ENCODE results near the gene IL12RB2. TPM values are rescaled to one million over a fixed set of nuclear protein-coding genes. Genes with fewer than 3 reads are reported as not detected.
A peak's percentile ranks its signal among the peaks of the same experiment; 100 is the strongest.

Gene IL12RB2
- total and polyA plus RNA-seq, 2 donors from 2014 or later, result 0.26 to 1.5 TPM

GRCh38 chr1:67439277-67440029, 131.8 kb downstream of the IL12RB2 start:
- Histone ChIP-seq H3K27ac (ENCODE audit: low read depth in 2 of 2, low read length in 2 of 2) (no peak overlapping the region), H3K27me3 (ENCODE audit: control insufficient read depth, insufficient read depth, low read length) (no peaks in the 10 kb centered on the region), H3K4me3 (ENCODE audit: low read length in 3 of 3) (no peak overlapping the region), H3K9me3 (ENCODE audit: control insufficient read depth in 2 of 3, insufficient read depth in 1 of 3, low read length in 3 of 3) (no peaks in the 10 kb centered on the region), H3K36me3 (ENCODE audit: control insufficient read depth in 2 of 3, insufficient read depth in 3 of 3, low read length in 3 of 3) (no peaks in the 10 kb centered on the region), H3K4me1 (ENCODE audit: control insufficient read depth in 2 of 3, insufficient read depth in 2 of 3, low read depth in 1 of 3, low read length in 3 of 3) (peaks cover 0 to 4% (median 0%) of the 10 kb centered on the region in 3 donors), H3K9ac (ENCODE audit: low read length in 3 of 3) (no peak overlapping the region)
- DNase-seq, result no peak
- intact Hi-C loops (cut with DNase I), result no loop called here
- no peak for FAIRE-seq
- no peak for TF ChIP-seq CTCF (IDR thresholded peaks at IDR 0.05; ENCODE audit: borderline replicate concordance, extremely low read depth, insufficient read depth)

- Histone ChIP-seq H3K27me3 (ENCODE audit: control insufficient read depth, insufficient read depth, low read length) (no peaks in the 10 kb centered on the region), H3K4me1 (ENCODE audit: control insufficient read depth in 2 of 3, insufficient read depth in 2 of 3, low read depth in 1 of 3, low read length in 3 of 3) (peaks cover 0 to 4% (median 0%) of the 10 kb centered on the region in 3 donors), H3K36me3 (ENCODE audit: control insufficient read depth in 2 of 3, insufficient read depth in 3 of 3, low read length in 3 of 3) (no peaks in the 10 kb centered on the region), H3K9ac (ENCODE audit: low read length in 3 of 3) (no peak overlapping the region), H3K4me3 (ENCODE audit: low read length in 3 of 3) (no peak overlapping the region), H3K27ac (ENCODE audit: low read depth in 2 of 2, low read length in 2 of 2) (no peak overlapping the region), H3K9me3 (ENCODE audit: control insufficient read depth in 2 of 3, insufficient read depth in 1 of 3, low read length in 3 of 3) (no peaks in the 10 kb centered on the region)
- FAIRE-seq (no peak), DNase-seq (no peak)
- no peak for TF ChIP-seq CTCF (IDR thresholded peaks at IDR 0.05; ENCODE audit: borderline replicate concordance, extremely low read depth, insufficient read depth)
- intact Hi-C loops (cut with DNase I), result no loop called here
Measured at GRCh38 chr1:67440339-67440738, 132.7 kb downstream of the IL12RB2 start.

GRCh38 chr1:67441183-67441582, 133.5 kb downstream of the IL12RB2 start:
- Histone ChIP-seq H3K9me3 (ENCODE audit: control insufficient read depth in 2 of 3, insufficient read depth in 1 of 3, low read length in 3 of 3) (no peaks in the 10 kb centered on the region), H3K36me3 (ENCODE audit: control insufficient read depth in 2 of 3, insufficient read depth in 3 of 3, low read length in 3 of 3) (no peaks in the 10 kb centered on the region), H3K27ac (ENCODE audit: low read depth in 2 of 2, low read length in 2 of 2) (no peak overlapping the region), H3K4me1 (ENCODE audit: control insufficient read depth in 2 of 3, insufficient read depth in 2 of 3, low read depth in 1 of 3, low read length in 3 of 3) (peaks cover 0 to 4% (median 0%) of the 10 kb centered on the region in 3 donors), H3K4me3 (ENCODE audit: low read length in 3 of 3) (no peak overlapping the region), H3K27me3 (ENCODE audit: control insufficient read depth, insufficient read depth, low read length) (no peaks in the 10 kb centered on the region), H3K9ac (ENCODE audit: low read length in 3 of 3) (no peak overlapping the region)
- no peak for FAIRE-seq
- intact Hi-C loops (cut with DNase I), result no loop called here
- TF ChIP-seq CTCF (IDR thresholded peaks at IDR 0.05; ENCODE audit: borderline replicate concordance, extremely low read depth, insufficient read depth), result no peak
- DNase-seq, result peak in 3 of 5 donors; percentile 48 to 84 (median 55)

All from kidney (tissue), 14 donors.